SU-DHL-6 (cell line): Measurements from ENCODE around the gene HOXA9.

Experiments used
- H2AFZ ChIP-seq: fragments of 200-600 bp; sonication (generic); 2 replicates; pipeline ENCODE4 v1.6.1; 2014; ENCODE audit warnings: low read depth, mild to moderate bottlenecking, moderate library complexity, mixed read lengths, antibody characterized with exemption, low read length; ENCODE audit not compliant: severe bottlenecking
- H3F3A ChIP-seq: fragments of 200-600 bp; shearing (Covaris generic); 2 replicates; pipeline ENCODE4 v1.6.0; 2016; ENCODE audit warnings: antibody characterized with exemption, mild to moderate bottlenecking; ENCODE audit not compliant: insufficient read depth
- H3K27ac ChIP-seq: fragments of 200-600 bp; sonication (generic); 2 replicates; pipeline ENCODE4 v1.5.1; 2016; ENCODE audit warnings: low read depth, mild to moderate bottlenecking, low read length, moderate library complexity, mixed read lengths
- H3K27me3 ChIP-seq: fragments of 200-600 bp; sonication (generic), shearing (Covaris generic); 2 replicates; pipeline ENCODE4 v1.6.0; 2014; ENCODE audit warnings: mild to moderate bottlenecking, low read length
- H3K36me3 ChIP-seq: fragments of 200-600 bp; sonication (generic); 2 replicates; pipeline ENCODE4 v1.6.1; 2014; ENCODE audit warnings: mild to moderate bottlenecking, low read length, mixed read lengths
- H3K4me2 ChIP-seq: fragments of 300-600, 200-600 bp; shearing (Covaris generic), sonication (generic); 2 replicates; pipeline ENCODE4 v1.6.0; 2014; ENCODE audit warnings: low read length, low read depth, mild to moderate bottlenecking; ENCODE audit not compliant: poor library complexity, severe bottlenecking
- H3K4me3 ChIP-seq: fragments of 200-600 bp; sonication (generic); 2 replicates; pipeline ENCODE4 v1.5.1; 2014; ENCODE audit warnings: antibody characterized with exemption, low read length, mild to moderate bottlenecking, mixed read lengths; ENCODE audit not compliant: insufficient read depth, poor library complexity, severe bottlenecking
- H3K79me2 ChIP-seq: fragments of 200-600 bp; sonication (generic); 2 replicates; pipeline ENCODE4 v1.6.1; 2014; ENCODE audit warnings: mild to moderate bottlenecking, low read length, moderate library complexity; ENCODE audit not compliant: insufficient read depth
- H3K9ac ChIP-seq: fragments of 200-600 bp; sonication (generic); 2 replicates; pipeline ENCODE4 v1.7.0; 2014; ENCODE audit warnings: mild to moderate bottlenecking, low read length
- H3K9me2 ChIP-seq: fragments of 200-600 bp; sonication (generic); replicated peaks from 2 replicates; pipeline ENCODE4 v1.6.1; 2014; ENCODE audit warnings: low read length; ENCODE audit not compliant: insufficient read depth
- H3K9me3 ChIP-seq: fragments of 200-600 bp; sonication (generic); 2 replicates; pipeline ENCODE4 v1.6.1; 2014; ENCODE audit warnings: low read length, mixed read lengths; ENCODE audit not compliant: insufficient read depth
- H4K20me1 ChIP-seq: fragments of 200-600 bp; sonication (generic); 2 replicates; pipeline ENCODE4 v1.6.1; 2014; ENCODE audit warnings: low read depth, mild to moderate bottlenecking, antibody characterized with exemption, low read length, moderate library complexity, mixed read lengths
- CTCF ChIP-seq: fragments of 200-600 bp; sonication (generic); IDR thresholded peaks from one replicate; pipeline ENCODE4 v1.5.1; 2017; ENCODE audit warnings: antibody characterized with exemption, mild to moderate bottlenecking, low read length, moderate library complexity; ENCODE audit not compliant: insufficient read depth, poor library complexity, severe bottlenecking
- EZH2phosphoT487 ChIP-seq: fragments of 200-600 bp; sonication (generic), shearing (Covaris generic); conservative IDR thresholded peaks from 2 replicates; pipeline ENCODE4 v1.6.1; 2018; ENCODE audit warnings: mild to moderate bottlenecking, antibody characterized with exemption, low read length, moderate library complexity, mixed read lengths

HOXA9 gene

GRCh38 chr7:27189295-27189996 lies 24.1 kb upstream of the HOXA9 start:
- no peaks in the 10 kb centered on the region for H3F3A ChIP-seq
- H3K4me2 ChIP-seq: no peak overlapping the region
- H3K4me3 ChIP-seq: no peak overlapping the region
- TF ChIP-seq CTCF: no peak
- no peak for TF ChIP-seq EZH2phosphoT487
- H3K9me2 ChIP-seq: no peaks in the 10 kb centered on the region
- no peak overlapping the region for H2AFZ ChIP-seq
- H3K79me2 ChIP-seq: no peaks in the 10 kb centered on the region
- H3K27ac ChIP-seq: no peak overlapping the region
- H3K9me3 ChIP-seq: no peaks in the 10 kb centered on the region
- no peaks in the 10 kb centered on the region for H3K27me3 ChIP-seq
- no peaks in the 10 kb centered on the region for H3K36me3 ChIP-seq
- H3K9ac ChIP-seq: no peak overlapping the region
- H4K20me1 ChIP-seq: no peaks in the 10 kb centered on the region

- H3K27me3 ChIP-seq: no peaks in the 10 kb centered on the region
- no peaks in the 10 kb centered on the region for H4K20me1 ChIP-seq
- no peaks in the 10 kb centered on the region for H3F3A ChIP-seq
- H3K4me2 ChIP-seq: no peak overlapping the region
- H3K9me2 ChIP-seq: no peaks in the 10 kb centered on the region
- TF ChIP-seq CTCF: no peak
- no peak for TF ChIP-seq EZH2phosphoT487
- no peak overlapping the region for H3K27ac ChIP-seq
- no peaks in the 10 kb centered on the region for H3K79me2 ChIP-seq
- H3K36me3 ChIP-seq: no peaks in the 10 kb centered on the region
- no peak overlapping the region for H3K4me3 ChIP-seq
- H2AFZ ChIP-seq: no peak overlapping the region
- no peak overlapping the region for H3K9ac ChIP-seq
- no peaks in the 10 kb centered on the region for H3K9me3 ChIP-seq
These were observed 23.3 kb upstream of the HOXA9 start for GRCh38 chr7:27188386-27189294.

- H3K9me3 ChIP-seq: no peaks in the 10 kb centered on the region
- H3K27ac ChIP-seq: no peak overlapping the region
- H3K36me3 ChIP-seq: no peaks in the 10 kb centered on the region
- no peak overlapping the region for H2AFZ ChIP-seq
- no peak overlapping the region for H3K4me2 ChIP-seq
- no peaks in the 10 kb centered on the region for H3K9me2 ChIP-seq
- H3F3A ChIP-seq: no peaks in the 10 kb centered on the region
- H4K20me1 ChIP-seq: no peaks in the 10 kb centered on the region
- H3K4me3 ChIP-seq: no peak overlapping the region
- no peak for TF ChIP-seq CTCF
- TF ChIP-seq EZH2phosphoT487: no peak
- no peaks in the 10 kb centered on the region for H3K27me3 ChIP-seq
- no peak overlapping the region for H3K9ac ChIP-seq
- no peaks in the 10 kb centered on the region for H3K79me2 ChIP-seq
These were observed 22.4 kb upstream of the HOXA9 start for GRCh38 chr7:27187475-27188385.
